Esophagus (tissue), 2 donors: ENCODE results near the gene EEFSEC. TPM values are rescaled to one million over a fixed set of nuclear protein-coding genes. Genes with fewer than 3 reads are reported as not detected.

Source experiments
- H3K27ac ChIP-seq, 2 donors: one replicate each; pipeline ENCODE4 v1.5.1; 2013; ENCODE audit warnings: low read depth in 2 of 2, mild to moderate bottlenecking in 2 of 2, inconsistent platforms in 1 of 2, low read length in 1 of 2, moderate library complexity in 1 of 2
- H3K27me3 ChIP-seq, 2 donors: one replicate each; pipeline ENCODE4 v1.6.1; 2013; ENCODE audit warnings: low read length in 2 of 2, control low read depth in 1 of 2, mild to moderate bottlenecking in 1 of 2; ENCODE audit not compliant: insufficient read depth in 2 of 2, control insufficient read depth in 1 of 2
- H3K36me3 ChIP-seq, 2 donors: one replicate each; pipeline ENCODE4 v1.6.1; 2013; ENCODE audit warnings: low read length in 1 of 2; ENCODE audit not compliant: control insufficient read depth in 2 of 2, insufficient read depth in 2 of 2
- H3K4me1 ChIP-seq, 2 donors: one replicate each; pipeline ENCODE4 v1.6.1; 2013; ENCODE audit warnings: low read length in 1 of 2; ENCODE audit not compliant: control insufficient read depth in 2 of 2, insufficient read depth in 2 of 2
- H3K4me3 ChIP-seq, 2 donors: one replicate each; pipeline ENCODE4 v1.5.1; 2013; ENCODE audit warnings: low read length in 2 of 2, mild to moderate bottlenecking in 2 of 2, low read depth in 1 of 2, moderate library complexity in 1 of 2
- H3K9me3 ChIP-seq, 2 donors: one replicate each; pipeline ENCODE4 v1.6.1; 2013; ENCODE audit warnings: mild to moderate bottlenecking in 2 of 2, low read depth in 1 of 2, low read length in 1 of 2, moderate library complexity in 1 of 2; ENCODE audit not compliant: control insufficient read depth in 2 of 2, insufficient read depth in 1 of 2
- WGBS, 2 donors: extraction: QIAGEN DNeasy Blood & Tissue Kit; methylation state at CpG; one replicate each; pipeline ENCODE4 v1.1.7; 2013; 5-methylcytosine and 5-hydroxymethylcytosine counted together
- polyA plus RNA-seq, 2 donors: library from polyadenylated mRNA; stranded (reverse); fragments of 200-250 nt; gene quantifications; one replicate each; pipeline ENCODE4 v1.2.3, GENCODE V29; 2013
- donor health status: healthy with polysubstance abuse.
- donor health status: Bipolar disorder and iron deficiency.

EEFSEC gene
- polyA plus RNA-seq, 2 donors, result 6.1 to 10.0 TPM

DNA sequence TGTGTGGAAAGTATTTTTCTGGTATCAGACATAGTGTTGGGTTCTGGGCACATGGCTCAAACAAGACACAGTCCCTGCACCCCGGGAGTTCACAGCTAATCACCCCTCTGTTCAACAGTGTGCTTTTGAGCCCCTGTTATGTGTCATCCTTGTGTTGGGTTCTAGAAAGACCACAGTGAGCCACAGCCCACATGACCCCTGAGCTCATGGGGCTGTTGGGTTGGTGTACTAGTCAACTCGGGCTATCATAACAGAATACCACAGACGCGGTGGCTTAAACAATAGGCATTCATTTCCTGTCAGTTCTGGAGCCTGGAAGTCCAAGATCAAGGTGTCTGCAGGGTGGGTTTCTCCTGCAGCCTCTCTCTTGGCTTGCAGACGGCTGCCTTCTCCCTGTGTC, 213.4 kb downstream of the EEFSEC start:
- Histone ChIP-seq H3K27me3 (no peaks in the 10 kb centered on the region), H3K36me3 (peaks cover 0 to 14% of the 10 kb centered on the region in 2 donors), H3K4me1 (peaks cover 2 to 3% of the 10 kb centered on the region in 2 donors), H3K9me3 (no peaks in the 10 kb centered on the region), H3K4me3 (no peak overlapping the region), H3K27ac (no peak overlapping the region)
- 82 to 87% methylated on average over 5 of the region's 5 CpGs for WGBS, 2 donors

DNA sequence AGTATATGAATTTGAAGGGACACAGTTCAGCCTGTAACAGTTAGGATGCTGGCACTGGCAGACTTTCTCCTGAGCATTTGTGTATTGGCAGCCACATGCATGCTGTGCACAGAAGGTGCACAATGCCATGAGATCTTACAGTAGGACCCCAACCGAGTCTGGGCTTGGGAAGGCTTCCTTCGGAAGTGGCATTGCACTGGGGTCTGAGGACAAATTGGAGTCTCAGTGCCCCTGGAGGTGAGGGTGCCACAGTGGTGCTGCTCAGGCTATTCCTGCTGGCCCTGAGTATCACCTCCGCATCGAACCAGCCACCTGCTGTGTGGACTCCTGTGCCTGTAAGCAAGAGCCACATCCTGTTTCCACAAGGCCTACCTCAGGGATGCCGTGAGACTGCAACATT, 213.9 kb downstream of the EEFSEC start:
- H3K27me3 ChIP-seq, result no peaks in the 10 kb centered on the region
- peaks cover 2 to 3% of the 10 kb centered on the region in 2 donors for H3K4me1 ChIP-seq
- H3K27ac ChIP-seq, result no peak overlapping the region
- no peaks in the 10 kb centered on the region for H3K9me3 ChIP-seq
- WGBS, 2 donors, result 96 to 100% methylated on average over 5 of the region's 5 CpGs
- H3K36me3 ChIP-seq, result peaks cover 0 to 9% of the 10 kb centered on the region in 2 donors
- H3K4me3 ChIP-seq, result no peak overlapping the region

DNA sequence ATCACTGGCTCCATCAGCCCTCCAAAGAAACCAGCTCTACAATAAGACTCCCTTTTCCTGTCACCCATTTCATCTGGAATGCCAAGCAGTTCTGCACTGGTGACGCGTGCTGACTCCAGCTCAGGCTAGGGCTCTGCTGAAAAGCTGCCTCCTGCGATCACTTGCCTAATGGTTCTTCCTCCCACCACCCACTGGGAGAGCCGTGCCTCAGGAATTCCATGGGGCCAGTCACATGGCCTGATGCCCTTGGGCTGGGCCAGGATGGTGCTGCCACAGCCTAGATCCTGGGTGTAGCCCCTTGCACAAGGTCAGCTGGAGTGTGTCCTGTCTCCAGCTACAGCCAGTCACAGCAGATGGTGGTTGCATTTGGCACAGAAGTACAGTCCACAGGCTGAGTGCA, 214.5 kb downstream of the EEFSEC start:
- H3K4me1 ChIP-seq, result peaks cover 2 to 3% of the 10 kb centered on the region in 2 donors
- WGBS, 2 donors, result 85 to 92% methylated on average over 4 of the region's 4 CpGs

GRCh38 chr3:128368626-128369025, 215.3 kb downstream of the EEFSEC start:
- Histone ChIP-seq H3K27me3 (no peaks in the 10 kb centered on the region), H3K36me3 (peaks cover 0 to 6% of the 10 kb centered on the region in 2 donors), H3K4me3 (no peak overlapping the region), H3K4me1 (peaks cover 2 to 3% of the 10 kb centered on the region in 2 donors), H3K9me3 (no peaks in the 10 kb centered on the region), H3K27ac (no peak overlapping the region)
- 94 to 97% methylated on average over 7 of the region's 7 CpGs for WGBS, 2 donors

More for the DNA sequence above, 214.5 kb downstream of the EEFSEC start:
- H3K27ac ChIP-seq, result no peak overlapping the region
- peaks cover 0 to 9% of the 10 kb centered on the region in 2 donors for H3K36me3 ChIP-seq
- no peak overlapping the region for H3K4me3 ChIP-seq
- no peaks in the 10 kb centered on the region for H3K9me3 ChIP-seq
- no peaks in the 10 kb centered on the region for H3K27me3 ChIP-seq

DNA sequence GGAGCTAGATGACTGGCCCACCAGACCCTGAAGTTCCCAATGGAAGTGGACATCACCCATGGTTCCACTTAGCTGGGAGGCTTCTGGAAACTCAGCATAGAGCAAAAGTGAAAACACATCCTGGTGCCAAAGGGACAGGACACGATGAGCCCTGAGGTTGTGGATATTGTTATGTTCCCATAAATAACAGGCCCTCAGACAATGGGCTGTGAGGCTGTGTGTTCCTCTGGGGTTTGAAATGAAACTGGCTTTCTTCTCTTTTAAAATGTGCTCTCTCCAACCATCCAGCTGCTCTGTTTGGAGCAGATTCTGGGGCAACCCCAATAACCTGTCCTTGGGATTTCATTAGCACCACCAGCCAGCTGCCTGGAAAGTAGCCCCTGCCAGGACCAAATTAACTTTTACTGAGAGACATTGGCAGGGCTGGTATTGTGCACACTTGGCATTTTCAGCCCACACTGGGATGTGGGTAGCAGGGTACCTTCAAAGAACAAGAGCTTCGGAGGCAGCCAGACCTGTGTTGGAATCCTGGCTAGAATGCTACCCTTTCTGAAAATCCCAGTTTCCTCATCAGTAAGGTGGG, 215.9 kb downstream of the EEFSEC start:
- Histone ChIP-seq H3K4me3 (no peak overlapping the region), H3K36me3 (peaks cover 0 to 6% of the 10 kb centered on the region in 2 donors), H3K9me3 (no peaks in the 10 kb centered on the region), H3K4me1 (peaks cover 2 to 3% of the 10 kb centered on the region in 2 donors), H3K27me3 (no peaks in the 10 kb centered on the region), H3K27ac (no peak overlapping the region)
- 70% methylated on average over 2 of the region's 2 CpGs for WGBS, 2 donors

- Histone ChIP-seq H3K9me3 (no peaks in the 10 kb centered on the region), H3K4me1 (peaks cover 2 to 3% of the 10 kb centered on the region in 2 donors), H3K36me3 (peaks cover 0 to 8% of the 10 kb centered on the region in 2 donors), H3K4me3 (no peak overlapping the region), H3K27me3 (no peaks in the 10 kb centered on the region), H3K27ac (no peak overlapping the region)
- WGBS, 2 donors, result 91 to 92% methylated on average over 9 to 10 of the region's 10 CpGs
Observed at GRCh38 chr3:128369881-128370642, 216.8 kb downstream of the EEFSEC start.

DNA sequence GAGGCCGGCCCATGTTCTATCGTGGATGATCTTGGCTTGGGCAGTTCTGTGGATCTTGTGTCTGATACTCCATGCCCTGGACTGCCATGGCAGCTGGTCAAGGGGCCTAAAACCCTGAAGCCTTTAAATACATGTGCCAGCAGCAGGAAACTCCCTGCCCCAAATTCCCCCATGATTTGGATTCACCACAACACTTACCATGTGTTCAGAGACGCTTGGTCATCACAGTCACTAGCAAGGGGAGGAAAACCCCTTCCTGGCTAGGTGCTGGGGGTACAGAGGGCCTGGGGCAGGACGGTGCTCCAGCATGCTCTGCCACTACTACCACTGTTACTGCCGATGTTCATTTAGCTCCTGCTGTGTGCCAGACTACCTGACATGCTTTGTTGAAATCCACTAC, 219.0 kb downstream of the EEFSEC start:
- no peak overlapping the region for H3K27ac ChIP-seq
- peaks cover 0 to 8% of the 10 kb centered on the region in 2 donors for H3K36me3 ChIP-seq
- H3K27me3 ChIP-seq, result no peaks in the 10 kb centered on the region
- no peaks in the 10 kb centered on the region for H3K9me3 ChIP-seq
- no peak overlapping the region for H3K4me3 ChIP-seq
- peaks cover 2 to 3% of the 10 kb centered on the region in 2 donors for H3K4me1 ChIP-seq
- WGBS, 2 donors, result 90 to 93% methylated on average over 5 of the region's 5 CpGs

DNA sequence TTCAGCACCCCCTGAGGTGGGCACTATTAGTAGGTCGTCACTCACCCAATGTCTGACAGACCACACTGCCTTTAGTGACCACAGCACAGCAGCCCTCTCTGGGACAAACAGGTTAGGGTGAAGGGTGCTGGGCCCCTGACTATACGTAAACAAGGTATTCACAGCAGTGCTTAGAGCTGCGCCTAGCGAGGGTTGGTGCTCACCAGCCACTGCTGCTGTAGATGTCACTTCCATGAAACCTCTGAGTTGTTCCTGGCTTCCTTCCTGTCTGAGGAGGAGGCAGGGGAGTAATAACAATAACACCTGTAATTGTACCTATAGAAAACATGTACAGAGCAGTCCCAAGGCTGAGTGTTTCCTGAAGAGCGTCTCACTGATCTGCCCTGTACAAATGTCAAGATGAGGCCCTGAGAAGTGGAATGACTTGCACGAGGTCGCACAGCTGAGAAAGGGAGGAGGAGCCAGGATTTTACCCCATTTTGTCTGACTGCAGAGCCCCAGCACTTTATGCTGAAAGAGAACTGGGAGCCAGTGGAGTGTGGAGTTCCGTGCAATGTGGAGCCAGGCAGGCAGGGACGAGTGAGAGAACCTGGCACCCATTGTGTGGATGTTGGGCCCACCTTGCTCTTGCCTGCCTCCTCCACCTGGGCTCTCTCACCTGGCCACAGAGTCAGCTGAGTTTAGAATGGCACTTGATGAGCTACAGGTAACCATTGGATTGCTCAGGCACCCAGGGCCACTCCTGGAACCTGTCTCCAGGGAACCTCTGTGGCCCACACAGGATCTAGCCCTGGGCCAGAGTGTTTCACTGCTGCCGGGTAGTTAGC, 219.6 kb downstream of the EEFSEC start:
- Histone ChIP-seq H3K36me3 (peaks cover 0 to 4% of the 10 kb centered on the region in 2 donors), H3K27ac (no peak overlapping the region), H3K9me3 (no peaks in the 10 kb centered on the region), H3K4me1 (peaks cover 0 to 3% of the 10 kb centered on the region in 2 donors), H3K27me3 (no peaks in the 10 kb centered on the region), H3K4me3 (no peak overlapping the region)
- WGBS, 2 donors, result 94 to 96% methylated on average over 10 of the region's 10 CpGs

DNA sequence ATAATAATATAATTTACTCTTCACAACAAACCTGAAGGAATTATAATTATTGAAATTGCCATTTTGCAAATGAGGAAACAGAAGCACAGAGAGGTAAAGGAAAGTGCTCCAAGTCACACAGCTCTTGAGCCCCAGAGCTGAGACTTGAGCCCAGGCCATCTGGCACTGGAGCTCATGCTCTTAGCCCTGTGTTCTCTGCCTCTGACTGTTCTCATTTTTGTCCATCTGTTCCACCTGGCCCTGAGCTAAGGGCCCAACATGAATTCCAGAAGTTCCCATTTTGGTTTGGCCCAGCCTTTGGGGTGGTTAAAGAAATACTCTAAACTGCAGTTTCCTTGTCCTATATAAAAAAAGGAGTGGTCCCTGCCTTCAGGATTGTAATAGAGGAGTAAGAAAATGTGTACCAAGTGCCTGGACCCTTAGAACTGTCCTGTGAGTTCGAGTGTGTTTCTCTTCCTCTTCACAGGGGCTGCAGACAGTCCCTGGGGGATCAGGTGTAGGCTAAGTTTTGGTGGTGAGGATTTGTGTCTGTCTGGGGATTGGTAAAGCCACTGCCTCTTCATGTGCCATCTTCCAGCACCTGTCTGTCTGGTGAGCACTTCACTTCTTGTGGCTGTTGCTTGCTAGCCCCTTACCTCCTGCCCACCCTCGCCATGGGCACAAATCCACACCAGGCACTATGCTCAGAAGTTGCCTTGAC, 221.6 kb downstream of the EEFSEC start:
- Histone ChIP-seq H3K27me3 (no peaks in the 10 kb centered on the region), H3K27ac (no peak overlapping the region), H3K9me3 (no peaks in the 10 kb centered on the region), H3K4me3 (no peak overlapping the region), H3K4me1 (peaks cover 0 to 7% of the 10 kb centered on the region in 2 donors), H3K36me3 (peaks cover 0 to 4% of the 10 kb centered on the region in 2 donors)
- 76 to 87% methylated on average over 2 of the region's 2 CpGs for WGBS, 2 donors
